H1 (cell line): ENCODE measurements around the gene NUP210L. TPM values are rescaled to one million over a fixed set of nuclear protein-coding genes. Genes with fewer than 3 reads are reported as not detected.

Source experiments
- ATF2 ChIP-seq: IDR thresholded peaks from 2 replicates; pipeline ENCODE4 v1.6.1; 2012; ENCODE audit warnings: low read length, inconsistent platforms
- CHD7 ChIP-seq: fragments of 300-600 bp; sonication (generic); IDR thresholded peaks from 2 replicates; pipeline ENCODE4 v1.7.1; 2012; ENCODE audit warnings: low read length, moderate library complexity, mild to moderate bottlenecking, inconsistent platforms; ENCODE audit not compliant: insufficient replicate concordance
- CREB1 ChIP-seq: IDR thresholded peaks from 2 replicates; pipeline ENCODE4 v1.6.1; 2012; ENCODE audit warnings: inconsistent platforms
- EGR1 ChIP-seq: IDR thresholded peaks from 2 replicates; pipeline ENCODE4 v1.6.1; 2011; ENCODE audit warnings: low read depth, low read length, borderline replicate concordance
- NANOG ChIP-seq: IDR thresholded peaks from 2 replicates; pipeline ENCODE4 v1.6.1; 2011; ENCODE audit warnings: low read length, low read depth, mild to moderate bottlenecking, inconsistent platforms; ENCODE audit not compliant: insufficient read depth, poor library complexity, severe bottlenecking
- POU5F1 ChIP-seq: IDR thresholded peaks from 2 replicates; pipeline ENCODE4 v1.6.1; 2011; ENCODE audit warnings: low read depth, mild to moderate bottlenecking, low read length, moderate library complexity
- RFX5 ChIP-seq: IDR thresholded peaks from 2 replicates; pipeline ENCODE4 v1.6.1; 2011; ENCODE audit warnings: low read depth, low read length, improper control_type of control experiment, borderline replicate concordance
- RXRA ChIP-seq: IDR thresholded peaks from 2 replicates; pipeline ENCODE4 v1.6.1; 2011; ENCODE audit warnings: low read depth, mild to moderate bottlenecking, low read length, moderate library complexity; ENCODE audit not compliant: insufficient read depth
- polyA plus RNA-seq, 7 experiments: library from polyadenylated mRNA; depleted of rRNA in 3 of 7; stranded (reverse) in 5 of 7; unstranded in 2 of 7; fragments of >200 nt in 5 of 7; fragments of 200-250 nt in 2 of 7; gene quantifications; 1 replicate in 5 of 7; 2 replicates in 1 of 7; 4 replicates in 1 of 7; pipeline versions ENCODE4 v1.2.1 to v1.2.3, GENCODE V29; 2011 to 2013; ENCODE audit warnings: missing spikeins in 2 of 7, mixed read lengths in 2 of 7
- total RNA-seq: library from RNA; stranded (reverse); fragmentation: NEBNext Ultra II Directional; extraction: Animal tissue kit (Norgen Biotek cat#: 25700); gene quantifications from 2 replicates; pipeline ENCODE4 v1.2.1, GENCODE V29; 2021

The NUP210L gene
- total and polyA plus RNA-seq, 2 of the 8 experiments (the other 6 are each of a cell fraction or from before 2014, with no cell fraction given), result not detected

GRCh38 chr1:153945795-153946621 lies 208.9 kb downstream of the NUP210L start (continued):
- no peak for TF ChIP-seq CHD7
- no peak for TF ChIP-seq ATF2
- no peak for TF ChIP-seq RFX5
- TF ChIP-seq RXRA, result no peak
- no peak for TF ChIP-seq NANOG
- no peak for TF ChIP-seq POU5F1
- TF ChIP-seq CREB1, result peak; percentile 52; the same call in 1 of the 2 replicates
- TF ChIP-seq EGR1, result no peak
